ENCODE results near the gene CAPN10.

Gene CAPN10

DNA sequence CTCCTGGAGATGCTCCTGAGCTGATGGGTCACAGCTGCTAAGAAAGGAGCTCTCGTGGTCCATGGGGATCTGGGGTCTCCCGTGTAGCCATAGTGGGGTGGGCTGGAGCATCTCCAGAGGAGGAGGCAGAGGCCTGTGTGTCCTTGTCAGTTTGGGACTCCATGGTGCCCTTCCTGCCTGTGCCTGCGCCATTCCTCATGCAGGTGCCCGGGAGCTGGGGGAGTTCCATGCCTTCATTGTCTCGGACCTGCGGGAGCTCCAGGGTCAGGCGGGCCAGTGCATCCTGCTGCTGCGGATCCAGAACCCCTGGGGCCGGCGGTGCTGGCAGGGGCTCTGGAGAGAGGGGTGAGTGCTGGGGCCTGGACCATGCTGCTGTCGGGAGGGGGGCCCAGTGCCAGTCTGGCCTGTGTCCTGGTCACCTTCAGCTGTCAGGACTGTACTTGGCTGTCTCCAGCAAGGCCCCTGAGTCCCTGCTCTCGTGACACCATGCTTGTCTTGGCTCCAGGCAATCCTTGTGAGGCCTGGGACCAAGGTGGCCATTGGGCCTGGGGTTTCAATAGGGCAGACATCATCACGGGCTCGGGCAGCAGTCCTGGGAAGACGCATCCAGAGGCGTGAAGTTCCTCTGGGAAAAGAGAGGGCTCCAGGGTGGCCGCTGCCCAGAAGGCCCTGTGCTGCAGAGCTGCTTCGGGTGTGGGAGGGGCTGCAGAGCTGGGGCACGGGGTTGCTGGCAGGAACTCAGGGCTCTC is 7.3 kb downstream of the CAPN10 start:
- DNase-seq (no peak), ATAC-seq (ENCODE audit: insufficient read depth, low read depth) (no peak)
- Histone ChIP-seq H4K20me1 (ENCODE audit: insufficient read depth, low read length) (peaks cover 93% of the 10 kb centered on the region), H3K4me3 (ENCODE audit: low read depth in 1 of 2, low read length in 2 of 2) (no peak overlapping the region), H3K9me3 (ENCODE audit: insufficient read depth, low read length, severe bottlenecking) (no peaks in the 10 kb centered on the region), H3K4me2 (ENCODE audit: insufficient read depth, low read length) (no peak overlapping the region), H3K4me1 (ENCODE audit: insufficient read depth, low read length) (peaks cover 4% of the 10 kb centered on the region; the same call in 1 of the 2 replicates), H3K36me3 (ENCODE audit: insufficient read depth, low read length) (peaks cover 94% of the 10 kb centered on the region), H2AFZ (ENCODE audit: low read depth, low read length) (no peak overlapping the region), H3K27ac (ENCODE audit: low read length) (no peak overlapping the region), H3K79me2 (ENCODE audit: insufficient read depth, low read length) (peaks cover 56% of the 10 kb centered on the region), H3K9ac (ENCODE audit: low read depth, low read length) (no peak overlapping the region), H3K27me3 (ENCODE audit: insufficient read depth, low read length, poor library complexity) (no peaks in the 10 kb centered on the region)
- no peak for TF ChIP-seq EZH2 (IDR thresholded peaks at IDR 0.05; ENCODE audit: borderline replicate concordance, low read depth, low read length, severe bottlenecking)
- TF ChIP-seq, protein P1, sequence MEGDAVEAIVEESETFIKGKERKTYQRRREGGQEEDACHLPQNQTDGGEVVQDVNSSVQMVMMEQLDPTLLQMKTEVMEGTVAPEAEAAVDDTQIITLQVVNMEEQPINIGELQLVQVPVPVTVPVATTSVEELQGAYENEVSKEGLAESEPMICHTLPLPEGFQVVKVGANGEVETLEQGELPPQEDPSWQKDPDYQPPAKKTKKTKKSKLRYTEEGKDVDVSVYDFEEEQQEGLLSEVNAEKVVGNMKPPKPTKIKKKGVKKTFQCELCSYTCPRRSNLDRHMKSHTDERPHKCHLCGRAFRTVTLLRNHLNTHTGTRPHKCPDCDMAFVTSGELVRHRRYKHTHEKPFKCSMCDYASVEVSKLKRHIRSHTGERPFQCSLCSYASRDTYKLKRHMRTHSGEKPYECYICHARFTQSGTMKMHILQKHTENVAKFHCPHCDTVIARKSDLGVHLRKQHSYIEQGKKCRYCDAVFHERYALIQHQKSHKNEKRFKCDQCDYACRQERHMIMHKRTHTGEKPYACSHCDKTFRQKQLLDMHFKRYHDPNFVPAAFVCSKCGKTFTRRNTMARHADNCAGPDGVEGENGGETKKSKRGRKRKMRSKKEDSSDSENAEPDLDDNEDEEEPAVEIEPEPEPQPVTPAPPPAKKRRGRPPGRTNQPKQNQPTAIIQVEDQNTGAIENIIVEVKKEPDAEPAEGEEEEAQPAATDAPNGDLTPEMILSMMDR (IDR thresholded peaks at IDR 0.05; ENCODE audit: borderline replicate concordance, extremely low read depth, low read length, poor library complexity, severe bottlenecking), result no peak

DNA sequence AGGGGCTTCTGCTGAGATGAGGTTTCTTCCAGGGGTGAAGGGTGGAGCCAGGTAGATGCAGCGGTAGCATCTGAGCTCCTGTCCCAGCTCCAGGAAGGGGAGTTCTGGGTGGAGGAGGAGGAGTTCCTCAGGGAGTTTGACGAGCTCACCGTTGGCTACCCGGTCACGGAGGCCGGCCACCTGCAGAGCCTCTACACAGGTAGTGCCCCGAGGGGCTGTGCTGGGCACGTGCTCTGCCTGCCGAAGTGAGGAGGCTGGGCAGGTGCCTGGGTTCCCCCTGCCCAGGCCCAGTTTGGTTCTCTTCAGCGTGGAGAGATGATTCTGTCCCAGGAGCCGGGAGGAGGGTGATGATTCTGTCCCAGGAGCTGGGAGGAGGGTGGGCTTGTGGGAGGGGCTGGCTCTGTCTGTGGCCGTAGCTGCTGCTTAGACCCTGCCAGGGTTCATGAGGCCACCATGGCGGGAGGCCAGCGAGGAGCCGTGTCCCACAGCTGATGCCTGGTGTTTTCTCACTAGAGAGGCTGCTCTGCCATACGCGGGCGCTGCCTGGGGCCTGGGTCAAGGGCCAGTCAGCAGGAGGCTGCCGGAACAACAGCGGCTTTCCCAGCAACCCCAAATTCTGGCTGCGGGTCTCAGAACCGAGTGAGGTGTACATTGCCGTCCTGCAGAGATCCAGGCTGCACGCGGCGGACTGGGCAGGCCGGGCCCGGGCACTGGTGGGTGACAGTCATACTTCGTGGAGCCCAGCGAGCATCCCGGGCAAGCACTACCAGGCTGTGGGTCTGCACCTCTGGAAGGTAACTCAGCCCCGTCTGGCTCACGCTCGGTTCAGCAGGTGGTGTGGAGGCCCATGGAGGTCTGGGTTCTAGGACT is 8.2 kb downstream of the CAPN10 start:
- DNase-seq (no peak), ATAC-seq (ENCODE audit: insufficient read depth, low read depth) (no peak)
- TF ChIP-seq, protein P1 (IDR thresholded peaks at IDR 0.05; ENCODE audit: borderline replicate concordance, extremely low read depth, low read length, poor library complexity, severe bottlenecking), result no peak
- no peaks in the 10 kb centered on the region for H3K4me1 ChIP-seq (ENCODE audit: insufficient read depth, low read length)
- H3K27me3 ChIP-seq (ENCODE audit: insufficient read depth, low read length, poor library complexity), result no peaks in the 10 kb centered on the region
- no peak overlapping the region for H3K9ac ChIP-seq (ENCODE audit: low read depth, low read length)
- H4K20me1 ChIP-seq (ENCODE audit: insufficient read depth, low read length), result peaks cover 84% of the 10 kb centered on the region
- peaks cover 88% of the 10 kb centered on the region for H3K36me3 ChIP-seq (ENCODE audit: insufficient read depth, low read length)
- H3K79me2 ChIP-seq (ENCODE audit: insufficient read depth, low read length), result peaks cover 48% of the 10 kb centered on the region
- H3K9me3 ChIP-seq (ENCODE audit: insufficient read depth, low read length, severe bottlenecking), result no peaks in the 10 kb centered on the region
- H2AFZ ChIP-seq (ENCODE audit: low read depth, low read length), result no peak overlapping the region
- no peak overlapping the region for H3K4me2 ChIP-seq (ENCODE audit: insufficient read depth, low read length)
- no peak overlapping the region for H3K27ac ChIP-seq (ENCODE audit: low read length)
- H3K4me3 ChIP-seq (ENCODE audit: low read depth in 1 of 2, low read length in 2 of 2), result no peak overlapping the region

DNA sequence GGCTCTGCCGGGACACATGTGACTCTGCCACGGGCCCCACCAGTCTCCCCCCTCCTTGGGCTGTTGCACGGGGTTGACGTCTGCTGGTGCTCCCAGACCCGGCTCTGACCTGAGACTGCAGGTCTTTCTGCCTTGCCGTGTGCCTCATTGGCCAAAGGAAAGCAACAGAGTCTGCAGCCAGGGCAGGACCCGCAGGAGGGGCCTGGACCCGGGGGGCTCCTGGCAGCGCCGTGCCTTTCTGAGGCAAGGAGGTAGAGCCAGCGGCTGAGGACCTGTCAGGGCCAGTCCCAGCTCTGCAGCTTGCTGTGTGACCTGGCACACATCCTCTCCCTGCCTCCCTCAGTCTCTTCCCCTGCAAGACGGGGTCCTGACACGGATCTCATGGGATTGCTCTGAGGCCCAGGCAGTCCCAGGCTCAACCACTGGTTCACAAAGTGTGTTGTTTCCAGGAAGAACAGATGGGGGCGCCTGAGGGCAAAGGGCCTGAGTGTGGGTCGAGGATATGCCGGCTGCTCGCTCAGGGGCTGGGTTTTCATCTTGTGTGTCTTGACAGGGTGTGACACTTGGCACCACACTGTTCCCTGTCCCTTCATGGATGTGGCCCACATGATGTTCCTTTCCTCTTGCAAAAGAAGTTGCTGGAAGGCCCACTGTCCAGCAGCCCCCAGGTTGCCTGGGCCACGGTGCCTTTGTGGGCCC is 9.0 kb downstream of the CAPN10 start:
- Histone ChIP-seq H3K9me3 (ENCODE audit: insufficient read depth, low read length, severe bottlenecking) (no peaks in the 10 kb centered on the region), H4K20me1 (ENCODE audit: insufficient read depth, low read length) (peaks cover 81% of the 10 kb centered on the region), H3K4me3 (ENCODE audit: low read depth in 1 of 2, low read length in 2 of 2) (no peak overlapping the region), H3K9ac (ENCODE audit: low read depth, low read length) (no peak overlapping the region), H3K4me1 (ENCODE audit: insufficient read depth, low read length) (no peaks in the 10 kb centered on the region), H3K4me2 (ENCODE audit: insufficient read depth, low read length) (no peak overlapping the region), H3K36me3 (ENCODE audit: insufficient read depth, low read length) (peaks cover 87% of the 10 kb centered on the region), H2AFZ (ENCODE audit: low read depth, low read length) (no peak overlapping the region), H3K27ac (ENCODE audit: low read length) (no peak overlapping the region), H3K79me2 (ENCODE audit: insufficient read depth, low read length) (peaks cover 40% of the 10 kb centered on the region), H3K27me3 (ENCODE audit: insufficient read depth, low read length, poor library complexity) (no peaks in the 10 kb centered on the region)
- no peak for TF ChIP-seq EZH2 (IDR thresholded peaks at IDR 0.05; ENCODE audit: borderline replicate concordance, low read depth, low read length, severe bottlenecking)
- TF ChIP-seq, protein P1 (IDR thresholded peaks at IDR 0.05; ENCODE audit: borderline replicate concordance, extremely low read depth, low read length, poor library complexity, severe bottlenecking), result peak; percentile 50
- peak; percentile 33 for DNase-seq
- ATAC-seq (ENCODE audit: insufficient read depth, low read depth), result peak; percentile 57; the same call in 2 of the 3 replicates
